CD14-positive monocyte (primary cell): ENCODE measurements around the gene ACER1. TPM values are rescaled to one million over a fixed set of nuclear protein-coding genes. Genes with fewer than 3 reads are reported as not detected.

Experiments
- DNase-seq, 3 donors: peaks; one replicate each; pipeline ENCODE4 v3.0.0-alpha.2; 2011 to 2022
- H2AFZ ChIP-seq: 2 replicates; pipeline ENCODE4 v1.6.0; 2012; ENCODE audit warnings: mild to moderate bottlenecking, low read depth, low read length, inconsistent platforms; ENCODE audit not compliant: insufficient read depth, poor library complexity, severe bottlenecking
- H3K27ac ChIP-seq, 2 donors: 1 replicate in 1 of 2; 2 replicates in 1 of 2; pipeline ENCODE4 v1.5.1; 2012 to 2013; ENCODE audit warnings: low read length in 2 of 2, control low read depth in 1 of 2, inconsistent platforms in 1 of 2, low read depth in 1 of 2, mild to moderate bottlenecking in 1 of 2
- H3K27me3 ChIP-seq, 2 donors: one replicate each; pipeline versions ENCODE4 v1.6.0 to v1.6.1; 2011 to 2013; ENCODE audit warnings: low read length in 2 of 2; ENCODE audit not compliant: control insufficient read depth in 2 of 2, insufficient read depth in 2 of 2
- H3K36me3 ChIP-seq, 2 donors: replicated peaks in 1 of 2; 1 replicate in 1 of 2; 2 replicates in 1 of 2; pipeline versions ENCODE4 v1.5.1 to v1.6.1; 2012 to 2013; ENCODE audit warnings: low read length in 2 of 2, control low read depth in 1 of 2, inconsistent platforms in 1 of 2, mild to moderate bottlenecking in 1 of 2; ENCODE audit not compliant: insufficient read depth in 2 of 2, control insufficient read depth in 1 of 2
- H3K4me1 ChIP-seq, 2 donors: 1 replicate in 1 of 2; 2 replicates in 1 of 2; pipeline versions ENCODE4 v1.5.1 to v1.6.1; 2012 to 2013; ENCODE audit warnings: low read length in 2 of 2, control low read depth in 1 of 2, inconsistent platforms in 1 of 2, mild to moderate bottlenecking in 1 of 2, moderate library complexity in 1 of 2; ENCODE audit not compliant: insufficient read depth in 2 of 2, control insufficient read depth in 1 of 2
- H3K4me2 ChIP-seq: replicated peaks from 2 replicates; pipeline ENCODE3; 2012; ENCODE audit warnings: low read length, moderate library complexity, mild to moderate bottlenecking; ENCODE audit not compliant: poor library complexity, severe bottlenecking; ENCODE audit errors: extremely low read depth
- H3K4me3 ChIP-seq, 3 experiments: fragments of 200-600 bp in 1 of 3; sonication (generic) in 1 of 3; replicated peaks in 1 of 3; 1 replicate in 2 of 3; 2 replicates in 1 of 3; pipeline ENCODE4 v1.5.1; 2011 to 2013; ENCODE audit warnings: low read length in 3 of 3, mild to moderate bottlenecking in 3 of 3, control low read depth in 2 of 3, low read depth in 2 of 3, inconsistent platforms in 1 of 3, moderate library complexity in 1 of 3
- H3K79me2 ChIP-seq: 2 replicates; pipeline ENCODE4 v1.6.0; 2012; ENCODE audit warnings: mild to moderate bottlenecking, control low read depth, inconsistent platforms, low read length, moderate library complexity; ENCODE audit not compliant: insufficient read depth
- H3K9ac ChIP-seq: 2 replicates; pipeline ENCODE4 v1.6.0; 2017; ENCODE audit warnings: low read length, mild to moderate bottlenecking; ENCODE audit not compliant: insufficient read depth, poor library complexity, severe bottlenecking
- H3K9me3 ChIP-seq, 2 donors: replicated peaks in 1 of 2; 1 replicate in 1 of 2; 2 replicates in 1 of 2; pipeline versions ENCODE4 v1.5.1 to v1.6.1; 2012 to 2013; ENCODE audit warnings: low read length in 2 of 2, control low read depth in 1 of 2; ENCODE audit not compliant: control insufficient read depth in 1 of 2, insufficient read depth in 1 of 2
- H4K20me1 ChIP-seq: 2 replicates; pipeline ENCODE4 v1.6.0; 2012; ENCODE audit warnings: mild to moderate bottlenecking, low read length, control low read depth, moderate library complexity; ENCODE audit not compliant: insufficient read depth
- H3K27ac Mint-ChIP-seq, 7 donors: one replicate each; pipeline ENCODE4 v1.8.0; 2020; ENCODE audit warnings: mild to moderate bottlenecking in 7 of 7, mixed read lengths in 7 of 7, moderate library complexity in 6 of 7, inconsistent platforms in 2 of 7
- H3K27me3 Mint-ChIP-seq, 3 donors: one replicate each; pipeline ENCODE4 v1.8.0; 2021 to 2022; ENCODE audit warnings: low read depth in 3 of 3, mild to moderate bottlenecking in 3 of 3, mixed read lengths in 3 of 3, moderate library complexity in 3 of 3, inconsistent platforms in 1 of 3
- H3K36me3 Mint-ChIP-seq, 2 donors: one replicate each; pipeline ENCODE4 v1.8.0; 2020; ENCODE audit warnings: mixed read lengths in 2 of 2, inconsistent platforms in 1 of 2, mild to moderate bottlenecking in 1 of 2
- H3K4me1 Mint-ChIP-seq: one replicate; pipeline ENCODE4 v1.8.0; 2020; ENCODE audit warnings: mild to moderate bottlenecking, mixed read lengths
- H3K4me3 Mint-ChIP-seq, 2 donors: one replicate each; pipeline ENCODE4 v1.8.0; 2020; ENCODE audit warnings: mild to moderate bottlenecking in 2 of 2, mixed read lengths in 2 of 2, moderate library complexity in 1 of 2
- H3K9me3 Mint-ChIP-seq, 7 donors: one replicate each; pipeline ENCODE4 v1.8.0; 2020 to 2022; ENCODE audit warnings: mixed read lengths in 7 of 7, mild to moderate bottlenecking in 6 of 7, moderate library complexity in 6 of 7, inconsistent platforms in 2 of 7
- WGBS: methylation state at CpG from one replicate; pipeline ENCODE4 v1.1.5; 2013; ENCODE audit warnings: missing lambda C conversion rate; ENCODE audit not compliant: insufficient coverage; 5-methylcytosine and 5-hydroxymethylcytosine counted together
- intact Hi-C, 2 donors: fragments of 100-400 bp; cut with micrococcal nuclease; formaldehyde crosslinking; loops; one replicate each; pipeline versions ENCODE4 v1.15.0 to v1.15.1; 2023
- polyA plus RNA-seq, 3 donors: library from polyadenylated mRNA; depleted of rRNA in 1 of 3; unstranded in 2 of 3; stranded (reverse) in 1 of 3; fragments of 300-500 nt in 2 of 3; fragments of >200 nt in 1 of 3; fragmentation: Illumina TruSeq in 2 of 3; gene quantifications; 1 replicate in 2 of 3; 2 replicates in 1 of 3; pipeline ENCODE4 v1.2.3, GENCODE V29; 2012 to 2021
- TF ChIP-seq, protein P1 (sequence below): fragments of 200-600 bp; IDR thresholded peaks from one replicate; pipeline ENCODE4 v1.8.0; 2022; ENCODE audit warnings: antibody characterized with exemption, mild to moderate bottlenecking

The ACER1 gene
- polyA plus RNA-seq, 3 donors: not detected

- Histone ChIP-seq H2AFZ (no peak overlapping the region), H3K4me2 (no peak overlapping the region), H3K27me3 (no peaks in the 10 kb centered on the region), H3K9me3 (no peaks in the 10 kb centered on the region), H3K27ac (no peak overlapping the region), H3K4me1 (peaks cover 0 to 4% of the 10 kb centered on the region in 2 donors), H3K79me2 (no peaks in the 10 kb centered on the region), H3K4me3 (no peak overlapping the region), H3K9ac (no peak overlapping the region), H3K36me3 (no peaks in the 10 kb centered on the region), H4K20me1 (no peaks in the 10 kb centered on the region)
- TF ChIP-seq, protein P1, sequence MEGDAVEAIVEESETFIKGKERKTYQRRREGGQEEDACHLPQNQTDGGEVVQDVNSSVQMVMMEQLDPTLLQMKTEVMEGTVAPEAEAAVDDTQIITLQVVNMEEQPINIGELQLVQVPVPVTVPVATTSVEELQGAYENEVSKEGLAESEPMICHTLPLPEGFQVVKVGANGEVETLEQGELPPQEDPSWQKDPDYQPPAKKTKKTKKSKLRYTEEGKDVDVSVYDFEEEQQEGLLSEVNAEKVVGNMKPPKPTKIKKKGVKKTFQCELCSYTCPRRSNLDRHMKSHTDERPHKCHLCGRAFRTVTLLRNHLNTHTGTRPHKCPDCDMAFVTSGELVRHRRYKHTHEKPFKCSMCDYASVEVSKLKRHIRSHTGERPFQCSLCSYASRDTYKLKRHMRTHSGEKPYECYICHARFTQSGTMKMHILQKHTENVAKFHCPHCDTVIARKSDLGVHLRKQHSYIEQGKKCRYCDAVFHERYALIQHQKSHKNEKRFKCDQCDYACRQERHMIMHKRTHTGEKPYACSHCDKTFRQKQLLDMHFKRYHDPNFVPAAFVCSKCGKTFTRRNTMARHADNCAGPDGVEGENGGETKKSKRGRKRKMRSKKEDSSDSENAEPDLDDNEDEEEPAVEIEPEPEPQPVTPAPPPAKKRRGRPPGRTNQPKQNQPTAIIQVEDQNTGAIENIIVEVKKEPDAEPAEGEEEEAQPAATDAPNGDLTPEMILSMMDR: peak; percentile 41
- Mint-ChIP-seq H3K4me1 (peaks cover 6% of the 10 kb centered on the region), H3K4me3 (no peak overlapping the region), H3K27me3 (peaks cover 0 to 3% (median 3%) of the 10 kb centered on the region in 3 donors), H3K27ac (no peak overlapping the region), H3K9me3 (peaks cover 0 to 10% (median 4%) of the 10 kb centered on the region in 7 donors), H3K36me3 (no peaks in the 10 kb centered on the region)
- 90% methylated on average over 2 of the region's 4 CpGs for WGBS
- DNase-seq: no peak
- intact Hi-C loops: no loop called here
These were observed 20.8 kb upstream of the ACER1 start for GRCh38 chr19:6354098-6354674.

DNA sequence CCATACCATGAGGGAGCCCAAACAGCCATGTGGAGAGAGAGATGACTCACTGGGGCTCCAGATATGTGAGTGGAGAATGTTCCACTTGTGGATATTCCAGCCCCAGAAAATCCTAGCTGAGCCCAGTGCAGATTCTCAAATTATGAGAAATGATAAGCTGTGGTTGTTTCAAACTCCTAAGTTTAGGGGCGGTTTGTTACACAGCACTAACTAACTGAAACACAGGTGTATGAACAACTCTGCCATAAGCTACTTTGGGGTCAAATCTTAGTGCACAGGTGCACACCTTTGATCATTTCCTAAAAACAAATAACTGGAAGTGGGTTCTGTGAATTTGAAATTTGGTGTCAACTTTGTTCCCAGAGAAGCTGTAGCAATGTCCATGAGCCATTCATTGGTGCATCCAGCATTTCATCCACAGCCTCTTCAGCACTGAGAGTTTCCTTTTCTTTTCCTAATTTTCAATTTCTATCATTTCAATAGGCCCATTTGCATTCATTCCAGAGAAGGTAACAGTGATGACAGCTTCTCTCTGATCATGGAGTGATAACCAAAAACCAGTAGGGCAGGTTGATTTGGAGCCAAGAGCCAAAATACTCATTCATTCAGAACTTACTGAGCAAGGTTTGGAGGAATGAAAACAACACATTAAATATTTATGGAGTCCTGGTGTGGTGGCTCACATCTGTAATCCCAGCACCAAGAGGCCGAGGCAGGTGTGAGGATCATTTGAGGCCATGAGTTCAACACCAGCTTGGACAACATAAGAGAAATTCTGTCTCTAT, 19.2 kb upstream of the ACER1 start:
- peaks cover 0 to 10% (median 4%) of the 10 kb centered on the region in 7 donors for H3K9me3 Mint-ChIP-seq
- H3K4me3 ChIP-seq: no peak overlapping the region
- peaks cover 1 to 10% (median 5%) of the 10 kb centered on the region in 3 donors for H3K27me3 Mint-ChIP-seq
- TF ChIP-seq, protein P1: no peak
- no peaks in the 10 kb centered on the region for H4K20me1 ChIP-seq
- H3K4me1 Mint-ChIP-seq: peaks cover 10% of the 10 kb centered on the region
- intact Hi-C loops: no loop called here
- no peaks in the 10 kb centered on the region for H3K79me2 ChIP-seq
- no peak overlapping the region for H2AFZ ChIP-seq
- H3K4me1 ChIP-seq: peaks cover 0 to 4% of the 10 kb centered on the region in 2 donors
- H3K4me3 Mint-ChIP-seq: no peak overlapping the region
- H3K36me3 Mint-ChIP-seq: no peaks in the 10 kb centered on the region
- H3K9ac ChIP-seq: no peak overlapping the region
- no peak for DNase-seq
- WGBS: 86% methylated on average over 1 of the region's 2 CpGs
- no peaks in the 10 kb centered on the region for H3K36me3 ChIP-seq
- H3K27ac ChIP-seq: no peak overlapping the region
- no peak overlapping the region for H3K4me2 ChIP-seq
- no peaks in the 10 kb centered on the region for H3K27me3 ChIP-seq
- H3K9me3 ChIP-seq: no peaks in the 10 kb centered on the region
- H3K27ac Mint-ChIP-seq: no peak overlapping the region
